ENCODE results near the gene MUC6.

DNA sequence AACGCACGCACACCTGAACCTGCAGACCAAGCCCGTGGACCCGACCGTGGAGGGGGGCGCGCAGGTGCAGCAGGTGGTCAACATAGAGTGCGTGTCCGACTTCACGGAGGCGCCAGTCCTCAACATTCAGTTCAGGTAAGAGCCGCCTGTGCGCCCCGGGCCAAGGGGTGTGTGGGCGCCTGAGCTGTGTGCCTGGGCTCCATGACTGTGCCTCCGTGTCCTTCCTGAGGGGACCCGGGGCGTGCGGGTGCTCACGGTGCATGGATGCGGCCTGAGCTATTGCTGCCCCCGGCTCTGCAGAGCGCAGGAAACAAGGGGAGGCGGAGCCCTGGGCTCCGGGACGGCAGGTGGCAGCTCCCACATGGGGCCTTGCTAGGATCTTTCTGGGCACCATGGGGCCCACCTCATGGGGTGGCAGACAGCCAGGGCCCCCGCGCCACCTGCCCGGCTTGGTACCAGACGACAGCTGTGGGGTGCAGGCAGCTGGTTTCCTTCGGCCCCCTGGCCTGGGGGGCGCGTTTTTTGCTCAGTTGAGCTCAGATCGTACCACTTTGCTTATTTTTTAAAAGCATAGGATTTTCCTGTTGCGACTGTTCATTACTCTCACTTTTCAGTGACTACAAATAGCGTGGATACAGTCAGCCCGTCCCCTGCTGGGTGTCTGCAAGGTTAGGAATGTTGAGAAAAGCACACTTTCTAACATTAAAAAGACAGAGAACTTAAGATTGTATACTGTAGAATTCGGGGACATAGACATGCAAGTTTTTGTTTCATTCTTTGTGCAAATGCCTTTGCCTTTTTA lies 28.3 kb downstream of the MUC6 start:
- TF ChIP-seq POLR2A (IDR thresholded peaks at IDR 0.05), result no peak
- TF ChIP-seq, protein P1, sequence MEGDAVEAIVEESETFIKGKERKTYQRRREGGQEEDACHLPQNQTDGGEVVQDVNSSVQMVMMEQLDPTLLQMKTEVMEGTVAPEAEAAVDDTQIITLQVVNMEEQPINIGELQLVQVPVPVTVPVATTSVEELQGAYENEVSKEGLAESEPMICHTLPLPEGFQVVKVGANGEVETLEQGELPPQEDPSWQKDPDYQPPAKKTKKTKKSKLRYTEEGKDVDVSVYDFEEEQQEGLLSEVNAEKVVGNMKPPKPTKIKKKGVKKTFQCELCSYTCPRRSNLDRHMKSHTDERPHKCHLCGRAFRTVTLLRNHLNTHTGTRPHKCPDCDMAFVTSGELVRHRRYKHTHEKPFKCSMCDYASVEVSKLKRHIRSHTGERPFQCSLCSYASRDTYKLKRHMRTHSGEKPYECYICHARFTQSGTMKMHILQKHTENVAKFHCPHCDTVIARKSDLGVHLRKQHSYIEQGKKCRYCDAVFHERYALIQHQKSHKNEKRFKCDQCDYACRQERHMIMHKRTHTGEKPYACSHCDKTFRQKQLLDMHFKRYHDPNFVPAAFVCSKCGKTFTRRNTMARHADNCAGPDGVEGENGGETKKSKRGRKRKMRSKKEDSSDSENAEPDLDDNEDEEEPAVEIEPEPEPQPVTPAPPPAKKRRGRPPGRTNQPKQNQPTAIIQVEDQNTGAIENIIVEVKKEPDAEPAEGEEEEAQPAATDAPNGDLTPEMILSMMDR (IDR thresholded peaks at IDR 0.05), result no peak
